Effector CD4-positive, alpha-beta T cell (primary cell): ENCODE measurements around the gene BLM.

Experiments
- DNase-seq: peaks from one replicate; pipeline ENCODE4 v3.0.0-alpha.2; 2020

The BLM gene

GRCh38 chr15:90742087-90742486 lies 24.9 kb downstream of the BLM start:
- DNase-seq: no peak

GRCh38 chr15:90743407-90743806 lies 26.3 kb downstream of the BLM start:
- no peak for DNase-seq

- DNase-seq: no peak
These were observed 27.7 kb downstream of the BLM start for GRCh38 chr15:90744759-90745402.

- no peak for DNase-seq
These were observed 32.6 kb downstream of the BLM start for GRCh38 chr15:90749754-90750153.

- no peak for DNase-seq
These were observed 33.0 kb downstream of the BLM start for GRCh38 chr15:90750186-90750585.

- DNase-seq: no peak
These were observed 34.2 kb downstream of the BLM start for GRCh38 chr15:90751300-90751825.

- no peak for DNase-seq
These were observed 39.8 kb downstream of the BLM start for GRCh38 chr15:90756916-90757315.

GRCh38 chr15:90757461-90757860 lies 40.3 kb downstream of the BLM start:
- no peak for DNase-seq

- DNase-seq: no peak
These were observed 43.6 kb downstream of the BLM start for GRCh38 chr15:90760661-90761232.

GRCh38 chr15:90761629-90762028 lies 44.5 kb downstream of the BLM start:
- DNase-seq: no peak

GRCh38 chr15:90762109-90762508 lies 45.0 kb downstream of the BLM start:
- DNase-seq: no peak

- no peak for DNase-seq
These were observed 46.4 kb downstream of the BLM start for GRCh38 chr15:90763366-90764099.

GRCh38 chr15:90765531-90765930 lies 48.4 kb downstream of the BLM start:
- no peak for DNase-seq

- no peak for DNase-seq
These were observed 48.8 kb downstream of the BLM start for GRCh38 chr15:90765966-90766365.

GRCh38 chr15:90769375-90769774 lies 52.2 kb downstream of the BLM start:
- no peak for DNase-seq

GRCh38 chr15:90773485-90773884 lies 56.3 kb downstream of the BLM start:
- no peak for DNase-seq

GRCh38 chr15:90774731-90775514 lies 57.8 kb downstream of the BLM start:
- no peak for DNase-seq

- no peak for DNase-seq
These were observed 63.8 kb downstream of the BLM start for GRCh38 chr15:90780916-90781315.

- DNase-seq: no peak
These were observed 65.3 kb downstream of the BLM start for GRCh38 chr15:90782442-90782841.

GRCh38 chr15:90787881-90788280 lies 70.7 kb downstream of the BLM start:
- DNase-seq: no peak

GRCh38 chr15:90789462-90789861 lies 72.3 kb downstream of the BLM start:
- DNase-seq: no peak

GRCh38 chr15:90790057-90790456 lies 72.9 kb downstream of the BLM start:
- no peak for DNase-seq

GRCh38 chr15:90790561-90790960 lies 73.4 kb downstream of the BLM start:
- DNase-seq: no peak
